ENCODE data around the gene NIPBL.
"Not testable (repeated sequence)": the region's sequence is repeated elsewhere in the genome, so short reads cannot be mapped to it uniquely, and the experiment has no call there.

Gene NIPBL

DNA sequence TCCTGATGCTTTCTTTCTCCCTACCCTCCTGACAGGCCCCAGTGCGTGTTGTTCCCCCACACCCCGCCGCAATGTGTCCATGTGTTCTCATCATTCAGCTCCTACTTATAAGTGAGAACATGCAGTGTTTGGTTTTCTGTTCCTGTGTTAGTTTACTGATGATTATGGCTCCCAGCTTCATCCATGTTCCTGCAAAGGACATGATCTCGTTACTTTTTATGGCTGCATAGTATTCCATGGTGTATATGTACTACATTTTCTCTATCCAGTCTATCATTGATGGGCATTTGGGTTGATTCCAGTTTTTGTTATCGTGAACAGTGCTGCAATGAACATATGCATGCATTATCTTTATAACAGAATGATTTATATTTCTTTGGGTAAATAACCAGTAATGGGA, 222.7 kb downstream of the NIPBL start:
- DNase-seq = not testable (repeated sequence)

DNA sequence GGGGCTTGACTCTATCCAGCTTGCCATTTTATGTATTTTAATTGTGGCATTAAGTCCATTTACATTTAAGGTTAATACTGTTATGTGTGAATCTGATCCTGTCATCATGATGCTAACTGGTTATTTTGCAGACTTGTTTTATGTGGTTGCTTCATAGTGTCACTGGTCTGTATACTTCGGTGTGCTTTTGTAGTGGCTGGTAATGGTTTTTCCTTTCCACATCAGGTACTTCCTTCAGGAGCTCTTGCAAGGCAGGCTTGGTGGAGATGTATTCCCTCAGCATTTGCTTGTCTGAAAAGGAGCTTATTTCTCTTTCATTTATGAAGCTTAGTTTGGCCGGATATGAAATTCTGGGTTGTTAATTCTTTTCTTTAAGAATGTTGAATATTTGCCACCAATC, 226.7 kb downstream of the NIPBL start:
- no peak for DNase-seq

DNA sequence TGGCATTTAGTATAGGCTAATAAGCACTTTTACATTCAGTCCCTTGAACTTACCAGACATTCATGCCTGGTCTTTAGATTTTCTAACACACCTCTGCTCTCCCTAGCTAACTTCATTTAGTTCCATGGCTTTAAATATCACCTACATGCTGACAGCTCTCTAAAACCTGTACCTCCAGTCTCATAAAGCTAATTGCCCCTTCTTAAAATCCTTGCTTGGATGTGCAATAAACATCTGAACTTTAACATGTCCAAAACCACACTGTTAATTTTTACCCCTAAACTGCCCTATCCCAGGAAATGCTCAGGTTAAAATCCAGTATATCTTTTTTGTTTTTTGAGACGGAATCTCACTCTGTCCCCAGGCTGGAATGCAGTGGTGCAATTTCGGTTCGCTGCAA, 232.8 kb downstream of the NIPBL start:
- no peak for DNase-seq

GRCh38 chr5:37110135-37110534, 233.6 kb downstream of the NIPBL start:
- DNase-seq = no peak

GRCh38 chr5:37111426-37112382, 235.1 kb downstream of the NIPBL start:
- no peak for DNase-seq

DNA sequence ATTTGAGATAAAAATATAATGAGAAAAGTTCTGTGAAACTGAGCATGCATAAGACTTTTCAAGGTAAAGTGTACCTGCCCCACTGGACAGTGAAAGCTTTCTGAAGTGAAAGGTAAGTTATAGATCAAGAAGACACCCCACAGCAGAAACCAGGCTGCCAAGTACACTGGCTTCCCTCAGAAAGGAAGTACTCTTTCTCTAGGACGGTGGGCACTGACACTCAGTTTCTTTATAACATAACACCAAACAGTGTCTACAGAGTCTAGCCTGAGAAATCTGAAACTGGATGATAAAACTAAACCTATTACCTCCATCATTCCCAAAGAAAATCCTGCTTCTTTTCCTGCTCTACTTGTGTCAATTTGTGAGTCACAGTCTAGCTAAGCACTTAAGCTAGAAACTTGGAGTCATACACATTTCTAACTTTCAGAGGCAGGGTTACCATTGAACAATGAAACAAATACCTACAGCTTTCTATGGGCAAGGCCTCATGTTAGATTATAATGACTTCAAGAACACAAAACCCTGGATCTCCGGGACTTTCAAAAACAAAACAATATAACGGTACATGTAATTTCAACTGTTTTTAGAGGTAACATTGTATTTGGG, 235.9 kb downstream of the NIPBL start:
- no peak for DNase-seq

All from effector CD8-positive, alpha-beta T cell (primary cell).